Dermis blood vessel endothelial cell (primary cell): ENCODE measurements around the gene S100A14. TPM values are rescaled to one million over a fixed set of nuclear protein-coding genes. Genes with fewer than 3 reads are reported as not detected.
"Not testable (repeated sequence)": the region's sequence is repeated elsewhere in the genome, so short reads cannot be mapped to it uniquely, and the experiment has no call there.

Experiments used
- DNase-seq: peaks from one replicate; pipeline ENCODE4 v3.0.0; 2010
- total RNA-seq: library from RNA; depleted of rRNA; stranded (reverse); fragments of >200 nt; gene quantifications from 2 replicates; pipeline ENCODE4 v1.2.3, GENCODE V29; 2014

S100A14 gene
- 0.42 and 0.68 TPM in 2 replicates for total RNA-seq

GRCh38 chr1:153616144-153616916, at the start of gene S100A14:
Gene S100A14, minus strand, starts transcription at chr1:153616325. Its CDS starts 467 bp downstream, at chr1:153615858.
- no peak for DNase-seq

GRCh38 chr1:153663211-153663610, 47.1 kb upstream of the S100A14 start:
- DNase-seq = no peak

GRCh38 chr1:153662269-153662668, 46.1 kb upstream of the S100A14 start:
- DNase-seq = no peak

- no peak for DNase-seq
Observed at GRCh38 chr1:153661111-153661708, 45.1 kb upstream of the S100A14 start.

- DNase-seq = no peak
Observed at GRCh38 chr1:153659656-153660055, 43.5 kb upstream of the S100A14 start.

GRCh38 chr1:153659175-153659534, 43.0 kb upstream of the S100A14 start:
- DNase-seq = no peak

- DNase-seq = peak; percentile 77
Observed at GRCh38 chr1:153658400-153659174, 42.5 kb upstream of the S100A14 start, which contains the start of gene SNAPIN. Gene SNAPIN, plus strand, starts transcription at chr1:153658703. Its CDS starts 41 bp downstream, at chr1:153658744.

GRCh38 chr1:153655333-153655732, 39.2 kb upstream of the S100A14 start:
- DNase-seq = no peak

GRCh38 chr1:153652805-153653500, 36.8 kb upstream of the S100A14 start:
- no peak for DNase-seq

GRCh38 chr1:153651771-153652170, 35.6 kb upstream of the S100A14 start:
- DNase-seq = no peak

- DNase-seq = no peak
Observed at GRCh38 chr1:153649863-153650235, 33.7 kb upstream of the S100A14 start.

GRCh38 chr1:153649137-153649862, 33.2 kb upstream of the S100A14 start:
- no peak for DNase-seq

GRCh38 chr1:153648000-153648643, 32.0 kb upstream of the S100A14 start:
- no peak for DNase-seq

- DNase-seq = no peak
Observed at GRCh38 chr1:153647346-153647714, 31.2 kb upstream of the S100A14 start.

GRCh38 chr1:153646672-153647345, 30.7 kb upstream of the S100A14 start:
- no peak for DNase-seq

GRCh38 chr1:153643816-153644215, 27.7 kb upstream of the S100A14 start:
- no peak for DNase-seq

GRCh38 chr1:153643100-153643499, 27.0 kb upstream of the S100A14 start:
- no peak for DNase-seq

- no peak for DNase-seq
Observed at GRCh38 chr1:153642161-153642560, 26.0 kb upstream of the S100A14 start.

GRCh38 chr1:153640861-153641260, 24.7 kb upstream of the S100A14 start:
- no peak for DNase-seq

GRCh38 chr1:153640213-153640612, 24.1 kb upstream of the S100A14 start:
- not testable (repeated sequence) for DNase-seq

- DNase-seq = no peak
Observed at GRCh38 chr1:153639280-153639679, 23.2 kb upstream of the S100A14 start.
